Activated T-helper 9 cell treated with anti-CD3 and anti-CD28 coated beads, Interleukin-2, amount 50 U/mL, for 16 hours (primary cell): Measurements from ENCODE around the gene SLC39A11.
"Not testable (repeated sequence)": the region's sequence is repeated elsewhere in the genome, so short reads cannot be mapped to it uniquely, and the experiment has no call there.

Source experiments
- DNase-seq: peaks from one replicate; pipeline ENCODE4 v3.0.0-alpha.2; 2020; ENCODE audit warnings: low read depth

Gene SLC39A11

GRCh38 chr17:72947475-72947874 is 145.0 kb downstream of the SLC39A11 start:
- DNase-seq, result no peak

DNA sequence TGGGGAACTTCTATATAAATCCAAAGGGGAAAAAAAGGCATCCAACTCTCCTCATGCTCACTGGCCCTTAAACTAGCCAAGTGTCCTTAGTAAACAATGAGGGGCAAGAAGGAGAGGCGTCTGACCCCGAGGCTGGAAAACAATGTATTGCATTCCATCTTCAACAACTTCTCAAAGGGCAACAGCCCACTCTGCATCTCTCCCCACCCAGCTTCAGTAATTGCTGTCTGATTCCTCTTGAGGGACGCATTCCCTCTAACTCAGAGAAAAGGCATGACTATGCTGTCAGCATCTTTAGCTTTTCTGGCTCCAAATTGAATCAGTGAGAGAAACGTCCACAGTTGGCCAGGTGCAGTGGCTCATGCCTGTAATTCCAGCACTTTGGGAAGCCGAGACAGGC is 145.8 kb downstream of the SLC39A11 start:
- no peak for DNase-seq

- no peak for DNase-seq
Observed at GRCh38 chr17:72946156-72946555, 146.3 kb downstream of the SLC39A11 start.

DNA sequence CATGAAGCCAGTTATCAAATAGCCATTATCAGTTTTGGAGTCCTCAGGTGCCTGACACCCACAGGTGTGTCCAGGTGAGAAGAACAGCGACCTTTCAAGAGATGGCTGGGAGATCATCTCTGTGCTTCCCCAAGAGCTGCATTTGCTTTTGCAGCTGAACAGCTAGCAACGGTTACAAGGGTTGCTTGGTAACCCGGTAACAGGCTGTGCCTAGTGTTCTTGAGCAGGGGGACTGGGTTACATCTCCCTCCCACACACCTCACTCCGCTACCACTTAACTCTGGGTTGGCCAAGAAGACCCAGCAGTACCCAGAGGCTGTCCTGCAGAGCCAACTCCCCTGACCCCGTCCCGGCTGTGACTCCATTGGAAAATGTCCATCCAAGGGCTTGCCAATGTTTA is 147.0 kb downstream of the SLC39A11 start:
- no peak for DNase-seq

- no peak for DNase-seq
Observed at GRCh38 chr17:72943826-72944689, 148.4 kb downstream of the SLC39A11 start.

DNA sequence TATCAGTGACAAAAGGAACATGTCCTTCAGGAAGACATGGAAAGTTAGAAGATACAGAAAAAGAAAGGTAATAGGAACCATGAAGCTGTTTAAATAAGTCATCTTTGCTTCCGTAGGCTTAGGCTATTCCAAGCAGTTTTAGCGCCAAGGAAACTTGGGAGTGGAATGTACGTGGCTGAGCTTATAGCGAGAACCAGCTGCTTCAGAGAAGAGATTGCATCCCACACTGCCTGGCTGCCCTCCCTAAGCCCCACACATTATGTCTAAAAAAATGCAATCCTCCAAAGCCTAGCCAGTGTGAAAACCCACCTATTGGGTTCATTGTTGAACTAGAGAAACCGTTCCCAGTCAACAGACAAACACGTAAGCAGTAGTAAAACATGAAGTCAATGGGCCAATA is 149.9 kb downstream of the SLC39A11 start:
- no peak for DNase-seq

GRCh38 chr17:72940496-72940895 is 152.0 kb downstream of the SLC39A11 start:
- no peak for DNase-seq

DNA sequence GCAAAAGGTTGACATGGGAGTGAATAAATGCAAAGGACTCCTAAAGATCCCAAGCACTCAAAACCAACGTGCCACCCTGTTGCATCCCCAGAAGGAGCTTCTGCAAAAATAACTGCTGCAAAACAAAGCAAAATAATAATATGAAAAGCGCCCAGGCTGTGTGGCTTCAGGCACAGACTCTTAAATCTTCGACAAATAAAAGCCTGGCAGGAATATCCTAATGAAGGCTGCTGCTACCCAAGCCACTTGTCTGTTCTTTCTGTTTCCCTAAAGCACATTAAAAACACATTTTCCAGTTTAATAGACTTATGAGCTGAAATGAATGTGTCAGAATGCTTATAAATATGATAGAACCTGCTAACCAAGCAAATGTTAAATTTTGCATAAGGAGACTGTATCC is 154.0 kb downstream of the SLC39A11 start:
- no peak for DNase-seq

GRCh38 chr17:72937707-72938106 is 154.8 kb downstream of the SLC39A11 start:
- DNase-seq, result no peak

DNA sequence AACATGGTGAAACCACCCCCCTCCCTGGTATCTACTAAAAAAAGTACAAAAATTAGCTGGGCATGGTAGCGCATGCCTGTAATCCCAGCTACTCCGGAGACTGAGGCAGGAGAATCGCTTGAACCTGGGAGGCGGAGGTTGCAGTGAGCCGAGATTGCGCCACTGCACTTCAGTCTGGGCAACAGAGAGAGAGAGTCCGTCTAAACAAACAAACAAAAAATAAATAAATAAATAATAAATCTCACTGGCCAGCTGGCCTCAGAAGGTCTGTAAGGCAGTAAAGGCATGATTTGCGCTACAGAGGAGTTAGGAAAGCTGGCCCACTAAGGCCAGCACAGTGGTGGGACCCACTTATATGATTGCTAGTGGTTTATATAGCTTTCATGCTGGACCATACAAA is 155.2 kb downstream of the SLC39A11 start:
- DNase-seq, result not testable (repeated sequence)

GRCh38 chr17:72935984-72936383 is 156.5 kb downstream of the SLC39A11 start:
- no peak for DNase-seq

- no peak for DNase-seq
Observed at GRCh38 chr17:72934927-72935326, 157.6 kb downstream of the SLC39A11 start.

GRCh38 chr17:72931635-72932034 is 160.9 kb downstream of the SLC39A11 start:
- DNase-seq, result no peak

GRCh38 chr17:72931163-72931562 is 161.3 kb downstream of the SLC39A11 start:
- no peak for DNase-seq

GRCh38 chr17:72930031-72930430 is 162.5 kb downstream of the SLC39A11 start:
- DNase-seq, result no peak

GRCh38 chr17:72928454-72929136 is 163.9 kb downstream of the SLC39A11 start:
- no peak for DNase-seq

- DNase-seq, result no peak
Observed at GRCh38 chr17:72927760-72928159, 164.7 kb downstream of the SLC39A11 start.

DNA sequence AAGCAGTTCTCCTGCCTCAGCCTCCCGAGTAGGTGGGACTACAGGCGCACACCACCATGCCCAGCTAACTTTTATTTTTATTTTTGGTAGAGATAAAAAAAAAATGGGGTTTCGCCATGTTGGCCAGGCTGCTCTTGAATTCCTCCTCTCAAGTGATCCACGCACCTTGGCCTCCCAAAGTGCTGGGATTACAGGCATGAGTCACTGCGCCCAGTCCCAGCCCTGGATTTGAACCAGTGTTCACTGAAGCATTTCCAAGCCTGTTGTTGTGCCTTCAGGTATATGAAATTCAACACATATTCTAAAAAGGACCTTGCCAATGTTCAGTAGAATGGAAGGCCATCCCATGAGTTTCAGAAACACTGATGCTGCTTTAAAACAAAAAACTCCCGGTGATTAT is 165.3 kb downstream of the SLC39A11 start:
- no peak for DNase-seq

DNA sequence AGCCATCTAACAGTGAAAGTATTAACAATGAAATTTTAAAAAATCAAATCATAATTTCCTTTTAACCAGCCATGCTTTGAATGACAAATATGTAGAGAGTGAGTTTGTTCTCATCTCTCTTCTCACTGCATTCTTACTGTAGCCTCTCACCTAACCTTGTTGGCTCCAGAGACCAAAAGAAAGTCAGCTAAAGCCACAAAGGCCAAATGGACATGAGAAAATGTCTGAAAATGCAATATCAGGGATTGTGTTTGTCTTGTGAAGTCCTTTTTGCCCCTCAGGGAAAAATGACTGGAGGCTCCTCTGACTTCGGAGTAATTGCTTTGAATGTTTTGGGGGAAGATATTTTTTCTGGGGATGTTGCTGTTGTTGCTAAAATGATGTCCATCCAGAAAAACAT is 166.3 kb downstream of the SLC39A11 start:
- DNase-seq, result no peak

GRCh38 chr17:72924196-72924595 is 168.3 kb downstream of the SLC39A11 start:
- DNase-seq, result no peak

DNA sequence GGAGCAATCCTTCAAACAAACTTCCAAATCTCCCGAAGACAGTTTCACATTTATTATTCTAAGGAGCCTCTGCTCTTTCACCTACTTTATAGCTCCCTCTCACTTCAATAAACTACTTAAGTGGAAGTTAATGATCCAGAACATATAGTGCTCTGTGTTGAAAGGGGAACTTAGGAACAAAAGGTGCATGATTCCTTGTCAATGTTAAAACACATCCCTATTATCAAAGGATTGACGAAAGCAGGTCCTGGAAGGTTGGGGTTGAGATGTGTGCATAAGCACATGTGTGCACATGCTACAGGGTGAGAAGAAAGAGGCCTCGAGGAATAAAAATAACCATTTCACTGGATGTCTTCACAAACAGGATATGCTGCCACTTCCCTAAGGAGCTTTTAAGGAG is 170.3 kb downstream of the SLC39A11 start:
- DNase-seq, result no peak

DNA sequence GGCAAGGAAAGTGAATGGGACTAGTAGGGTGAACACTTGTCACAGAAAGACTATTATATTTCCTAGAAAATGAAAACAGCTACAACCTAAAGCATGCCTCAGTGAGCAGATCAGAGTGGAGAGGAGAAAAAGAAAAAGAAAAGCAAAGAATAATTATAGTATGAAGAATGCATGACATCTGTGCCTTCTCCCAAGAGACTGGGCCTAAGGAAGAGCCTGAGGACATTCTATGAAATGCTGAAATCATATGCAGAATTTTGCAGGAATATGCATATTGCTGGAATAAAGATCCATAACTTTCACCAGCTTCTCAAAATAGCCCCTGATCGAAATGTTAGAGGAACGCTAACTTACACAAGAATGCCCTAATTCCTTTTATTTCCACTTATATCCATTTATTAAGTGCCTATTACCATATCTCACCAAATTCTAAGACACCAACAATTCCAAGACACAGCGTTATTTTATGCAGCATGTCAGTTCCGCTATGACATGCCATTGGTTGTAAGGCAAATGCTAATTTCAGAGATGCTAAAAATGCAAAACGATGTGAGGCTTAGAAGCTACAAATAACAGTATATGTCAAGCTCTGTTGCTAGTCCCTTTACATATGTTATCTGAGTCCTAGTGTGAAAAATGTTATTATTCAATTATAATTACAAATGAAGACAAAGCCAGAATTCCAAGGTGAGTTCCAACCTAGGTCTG is 171.0 kb downstream of the SLC39A11 start:
- DNase-seq, result no peak

DNA sequence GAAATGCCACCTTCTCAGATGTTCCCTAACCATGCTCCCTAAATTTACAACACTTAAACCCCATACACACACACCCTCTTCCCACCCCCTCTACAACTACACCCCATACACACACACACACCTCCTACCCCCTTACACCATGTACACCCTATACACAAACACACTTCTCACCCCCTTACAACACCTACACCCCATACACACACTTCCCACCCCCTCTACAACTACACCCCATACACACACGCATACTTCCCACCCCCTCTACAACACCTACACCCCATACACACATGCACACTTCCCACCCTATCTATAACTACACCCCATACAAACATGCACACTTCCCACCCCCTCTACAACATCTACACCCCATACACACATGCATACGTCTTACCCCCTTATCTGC is 172.0 kb downstream of the SLC39A11 start:
- DNase-seq, result no peak
